Activated naive CD8-positive, alpha-beta T cell treated with anti-CD3 and anti-CD28 coated beads, Interleukin-2, amount 50 U/mL, for 24 hours (primary cell): ENCODE data around the gene TRPM7.
A peak's percentile ranks its signal among the peaks of the same experiment; 100 is the strongest.

Experiments
- ATAC-seq: fragments of 150-1000 bp; cut with Tn5 transposase; one replicate; pipeline ENCODE4 v1.10.0; 2021
- DNase-seq: peaks from one replicate; pipeline ENCODE4 v3.0.0; 2021
- H3K27ac Mint-ChIP-seq: one replicate; pipeline ENCODE4 v1.8.0; 2021; ENCODE audit warnings: mild to moderate bottlenecking, mixed read lengths
- H3K27me3 Mint-ChIP-seq: one replicate; pipeline ENCODE4 v1.8.0; 2021; ENCODE audit warnings: mixed read lengths
- H3K36me3 Mint-ChIP-seq: one replicate; pipeline ENCODE4 v1.8.0; 2021; ENCODE audit warnings: low read depth, mixed read lengths
- H3K4me1 Mint-ChIP-seq: one replicate; pipeline ENCODE4 v1.8.0; 2021; ENCODE audit warnings: mixed read lengths
- H3K4me3 Mint-ChIP-seq: one replicate; pipeline ENCODE4 v1.8.0; 2021; ENCODE audit warnings: mild to moderate bottlenecking, moderate library complexity, mixed read lengths
- H3K9me3 Mint-ChIP-seq: one replicate; pipeline ENCODE4 v1.8.0; 2021; ENCODE audit warnings: mixed read lengths

TRPM7 gene

DNA sequence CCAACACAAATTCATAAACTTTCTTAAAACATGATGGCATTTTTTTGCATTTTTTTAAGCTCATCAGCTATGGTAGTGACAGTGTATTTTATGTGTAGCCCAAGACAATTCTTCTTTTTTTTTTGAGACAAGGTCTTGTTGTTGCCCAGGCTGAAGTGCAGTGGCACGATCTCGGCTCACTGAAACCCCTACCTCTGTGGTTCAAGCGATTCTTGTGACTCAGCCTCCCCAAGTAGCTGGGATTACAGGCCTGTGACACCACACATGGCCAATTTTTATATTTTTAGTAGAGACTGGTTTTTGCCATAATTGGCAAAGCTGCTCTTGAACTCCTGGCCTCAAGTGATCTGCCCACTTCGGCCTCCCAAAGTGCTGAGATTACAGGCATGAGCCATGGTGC lies 122.8 kb downstream of the TRPM7 start:
- DNase-seq, result no peak
- Mint-ChIP-seq H3K36me3 (peaks cover 41% of the 10 kb centered on the region), H3K27ac (peak overlapping the region; percentile 91)

DNA sequence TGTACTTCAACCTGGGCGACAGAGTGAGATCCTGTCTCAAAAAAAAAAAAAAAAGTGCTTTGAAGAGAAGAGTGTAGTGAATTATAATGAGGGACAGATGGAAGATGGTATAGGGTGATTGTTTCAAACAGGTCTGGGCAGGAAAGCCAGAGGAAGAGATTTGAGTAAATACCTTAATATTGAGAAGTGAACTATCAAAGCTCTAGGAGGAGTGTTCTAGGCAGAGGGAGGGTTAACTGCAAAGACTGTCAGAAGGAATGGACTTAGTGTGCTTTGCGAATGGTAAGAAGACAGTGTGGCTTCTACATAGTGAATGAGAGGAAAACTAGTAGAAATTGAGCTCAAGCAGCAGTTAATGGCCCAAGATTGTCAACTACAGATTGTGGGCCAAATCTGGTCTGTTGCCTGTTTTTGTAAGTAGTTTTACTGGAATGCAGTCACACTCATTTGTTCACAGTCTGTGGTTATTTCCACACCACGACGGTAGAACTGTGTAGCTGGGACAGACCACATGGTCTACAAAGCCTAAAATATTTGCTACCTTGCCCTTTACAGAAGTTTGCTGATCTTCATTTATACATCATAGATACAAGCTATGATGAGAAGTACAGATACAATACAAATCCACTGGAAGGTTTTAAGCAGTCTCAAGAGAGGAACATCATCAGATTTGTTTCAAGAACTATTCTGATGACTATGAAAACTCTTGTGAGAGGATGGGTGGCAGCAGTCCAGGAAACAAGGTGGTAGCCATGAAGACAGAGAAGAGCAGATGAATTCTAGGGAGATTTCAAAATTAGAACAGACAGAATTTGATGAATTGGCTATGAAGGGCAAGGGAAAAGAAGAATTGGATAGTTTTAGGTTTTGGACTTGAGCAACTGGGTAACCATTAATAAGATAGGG lies 123.6 kb downstream of the TRPM7 start:
- Mint-ChIP-seq H3K36me3 (peaks cover 40% of the 10 kb centered on the region), H3K9me3 (no peaks in the 10 kb centered on the region), H3K4me3 (peak overlapping the region; percentile 43), H3K4me1 (peaks cover 34% of the 10 kb centered on the region), H3K27me3 (no peaks in the 10 kb centered on the region), H3K27ac (peak overlapping the region; percentile 91)
- peak; percentile 83 for ATAC-seq
- no peak for DNase-seq

More for the DNA sequence above, 122.8 kb downstream of the TRPM7 start:
- Mint-ChIP-seq H3K4me3 (peak overlapping the region; percentile 43), H3K4me1 (peaks cover 30% of the 10 kb centered on the region), H3K27me3 (no peaks in the 10 kb centered on the region), H3K9me3 (no peaks in the 10 kb centered on the region)
- ATAC-seq, result peak; percentile 40

DNA sequence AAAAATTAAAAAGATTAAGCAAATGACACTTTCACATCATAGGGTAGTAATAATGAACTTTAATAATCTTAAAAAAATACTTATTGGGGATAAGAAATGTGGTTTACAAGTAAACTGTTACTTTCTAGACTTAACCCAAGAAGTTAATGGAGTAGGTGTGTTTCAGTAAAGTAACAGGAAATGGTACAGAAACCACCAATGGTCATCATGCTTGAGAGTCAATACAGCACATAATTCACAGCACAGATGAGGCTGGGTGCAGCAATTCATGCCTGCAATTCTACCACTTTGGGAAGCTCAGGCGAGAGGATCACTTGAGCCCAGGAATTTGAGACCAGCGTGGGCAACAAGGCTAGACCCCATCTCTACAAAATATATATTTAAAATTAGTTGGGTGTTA lies 128.6 kb downstream of the TRPM7 start:
- no peak for DNase-seq
- ATAC-seq, result no peak
- H3K4me1 Mint-ChIP-seq, result peaks cover 45% of the 10 kb centered on the region
- H3K36me3 Mint-ChIP-seq, result peaks cover 40% of the 10 kb centered on the region
- H3K27me3 Mint-ChIP-seq, result no peaks in the 10 kb centered on the region
- no peak overlapping the region for H3K4me3 Mint-ChIP-seq
- peak overlapping the region; percentile 8 for H3K27ac Mint-ChIP-seq
- H3K9me3 Mint-ChIP-seq, result no peaks in the 10 kb centered on the region

DNA sequence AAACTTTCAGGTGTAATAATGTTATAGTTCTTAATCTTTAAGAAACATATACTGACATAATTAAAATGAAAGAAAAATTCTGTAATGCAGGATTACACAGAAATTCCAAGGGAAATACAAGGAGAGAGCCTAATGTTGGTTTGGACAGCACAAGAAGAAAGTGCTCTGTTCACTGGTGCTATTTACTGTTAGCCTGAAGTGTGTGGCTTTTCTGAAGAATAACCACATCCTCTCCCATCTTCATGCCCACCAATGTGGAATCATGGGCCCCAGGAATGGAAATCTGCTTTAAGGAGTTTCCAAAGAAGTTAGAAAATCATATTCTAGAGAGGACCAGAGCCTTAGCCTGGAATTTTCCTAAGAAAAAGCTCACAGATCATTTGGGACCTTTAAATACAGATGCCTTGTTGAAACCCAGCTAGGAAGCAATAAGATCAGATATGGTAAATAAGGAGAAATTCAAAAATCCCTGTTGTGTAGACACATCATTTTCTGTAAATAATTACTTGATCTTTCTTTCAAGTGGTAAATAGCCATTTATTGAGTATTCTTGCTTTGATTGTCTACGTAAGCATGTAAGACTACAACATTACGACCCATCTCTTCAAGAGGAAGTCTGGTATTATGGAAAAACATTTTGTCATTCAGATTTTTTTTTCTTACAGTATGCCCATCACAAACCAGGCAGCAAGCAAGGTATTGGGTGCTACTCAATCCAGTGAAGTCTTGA lies 129.8 kb downstream of the TRPM7 start:
- Mint-ChIP-seq H3K27ac (peak overlapping the region; percentile 61), H3K9me3 (no peaks in the 10 kb centered on the region), H3K36me3 (peaks cover 31% of the 10 kb centered on the region), H3K4me3 (no peak overlapping the region), H3K27me3 (no peaks in the 10 kb centered on the region), H3K4me1 (peaks cover 37% of the 10 kb centered on the region)
- no peak for DNase-seq
- ATAC-seq, result peak; percentile 47

DNA sequence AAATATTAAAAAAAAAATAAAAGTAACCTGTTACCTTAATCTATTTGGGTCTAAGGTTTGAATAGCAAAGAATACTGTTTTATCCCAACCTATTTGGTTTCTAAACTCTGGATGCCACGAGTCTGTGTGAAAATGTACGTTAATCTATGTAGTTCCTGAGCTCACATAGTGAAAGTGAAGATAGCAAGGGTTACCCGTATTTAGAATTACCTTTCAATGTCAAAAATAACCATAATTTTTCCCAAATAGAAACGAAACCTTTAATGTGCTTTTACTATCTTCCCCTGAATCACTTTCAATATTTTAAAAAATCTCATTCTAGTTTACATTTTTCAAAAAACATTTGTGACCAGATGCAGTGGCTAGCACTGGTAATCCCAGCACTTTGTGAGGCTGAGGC lies 134.4 kb downstream of the TRPM7 start:
- Mint-ChIP-seq H3K9me3 (no peaks in the 10 kb centered on the region), H3K27ac (no peak overlapping the region), H3K36me3 (peaks cover 12% of the 10 kb centered on the region), H3K4me3 (no peak overlapping the region), H3K27me3 (no peaks in the 10 kb centered on the region), H3K4me1 (peaks cover 16% of the 10 kb centered on the region)
- DNase-seq (no peak), ATAC-seq (no peak)

DNA sequence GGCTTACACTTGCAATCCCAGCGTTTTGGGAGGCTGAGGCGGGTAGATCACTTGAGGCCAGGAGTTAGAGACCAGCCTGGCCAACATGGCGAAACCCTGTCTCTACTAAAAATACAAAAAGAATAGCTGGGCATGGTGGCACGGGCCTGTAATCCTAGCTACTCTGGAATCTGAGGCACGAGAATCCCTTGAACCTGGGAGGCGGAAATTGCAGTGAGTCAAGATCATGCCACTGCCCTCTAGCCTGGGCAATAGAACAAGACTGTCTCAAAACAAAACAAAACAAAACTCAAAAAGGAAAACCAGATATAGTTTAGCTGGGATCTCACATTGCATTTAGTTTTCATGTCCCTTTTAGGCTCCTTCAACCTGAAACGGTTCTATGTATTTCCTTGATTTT lies 137.3 kb downstream of the TRPM7 start:
- DNase-seq, result no peak
- Mint-ChIP-seq H3K9me3 (no peaks in the 10 kb centered on the region), H3K4me1 (peaks cover 2% of the 10 kb centered on the region), H3K36me3 (no peaks in the 10 kb centered on the region), H3K27ac (no peak overlapping the region), H3K4me3 (no peak overlapping the region), H3K27me3 (no peaks in the 10 kb centered on the region)
- no peak for ATAC-seq

DNA sequence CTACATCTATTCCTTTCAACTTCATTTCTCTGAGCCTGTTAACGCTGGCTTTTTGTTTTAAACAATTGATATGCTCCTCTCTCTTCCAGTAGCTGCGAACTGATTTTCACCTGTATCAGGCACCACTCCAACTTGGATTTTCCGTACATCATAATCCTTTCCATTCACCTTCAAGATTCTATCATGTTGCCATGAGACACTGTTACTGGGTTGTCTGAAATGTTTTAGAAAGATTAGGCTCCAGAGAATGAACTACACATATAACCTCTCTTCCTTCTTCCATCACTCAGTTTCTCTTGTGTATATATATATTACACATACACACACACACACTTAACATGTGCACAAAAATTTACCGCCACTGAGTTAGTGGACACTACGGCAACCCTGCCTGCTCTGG lies 140.0 kb downstream of the TRPM7 start, which contains the start of gene USP50:
Gene USP50 (minus strand): TSS at position 101 of the 400 bp plus-strand sequence. CDS start 141 bp downstream, outside the sequence.
- DNase-seq (no peak), ATAC-seq (no peak)
- Mint-ChIP-seq H3K4me3 (no peak within 1 kb of the TSS), H3K4me1 (no peaks in the 10 kb centered on the region), H3K9me3 (no peaks in the 10 kb centered on the region), H3K27me3 (no peaks in the 10 kb centered on the region), H3K27ac (no peak within 1 kb of the TSS), H3K36me3 (no peaks in the 10 kb centered on the region)

DNA sequence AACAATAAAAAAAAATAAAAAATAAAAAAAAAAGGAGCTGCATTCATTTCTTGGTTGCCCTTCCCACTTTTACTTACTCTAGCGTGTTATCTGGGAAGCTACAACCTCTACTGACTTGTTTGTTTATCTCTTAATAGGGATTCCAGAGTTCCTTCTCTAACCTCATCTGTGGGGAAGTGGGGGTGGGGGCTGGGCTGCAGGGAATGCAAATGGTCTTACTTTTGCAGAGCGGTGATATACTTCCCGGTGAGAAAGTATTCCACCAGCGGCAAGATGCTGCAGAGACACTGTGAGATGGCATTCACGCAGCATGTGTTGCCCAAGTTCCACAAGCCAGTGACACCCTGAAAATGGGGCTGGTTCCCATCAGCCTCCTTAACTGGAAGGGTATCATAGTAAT lies 142.2 kb downstream of the TRPM7 start:
- DNase-seq, result no peak
- no peaks in the 10 kb centered on the region for H3K4me1 Mint-ChIP-seq
- no peak for ATAC-seq
- H3K27ac Mint-ChIP-seq, result no peak overlapping the region
- H3K4me3 Mint-ChIP-seq, result no peak overlapping the region
- no peaks in the 10 kb centered on the region for H3K27me3 Mint-ChIP-seq
- H3K9me3 Mint-ChIP-seq, result no peaks in the 10 kb centered on the region
- no peaks in the 10 kb centered on the region for H3K36me3 Mint-ChIP-seq

DNA sequence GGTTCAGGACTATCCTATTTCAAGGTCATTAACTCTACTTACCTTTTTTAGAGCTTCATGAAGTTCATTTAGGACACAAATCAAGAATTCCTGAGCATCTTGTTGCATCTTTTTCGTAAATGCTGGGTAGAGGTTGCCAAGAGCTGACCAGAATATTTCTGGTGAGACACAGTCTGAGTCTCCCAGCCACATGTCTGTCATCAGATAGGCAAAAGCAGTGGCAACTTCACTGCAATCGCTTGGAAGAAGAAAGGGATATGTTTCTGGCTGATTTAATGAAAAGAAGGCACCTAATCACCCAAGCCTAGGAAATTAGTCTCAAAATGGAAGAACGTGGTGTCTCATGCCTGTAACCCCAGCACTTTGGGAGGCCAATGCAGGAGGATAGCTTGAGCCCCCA lies 143.0 kb downstream of the TRPM7 start:
- no peak overlapping the region for H3K27ac Mint-ChIP-seq

DNA sequence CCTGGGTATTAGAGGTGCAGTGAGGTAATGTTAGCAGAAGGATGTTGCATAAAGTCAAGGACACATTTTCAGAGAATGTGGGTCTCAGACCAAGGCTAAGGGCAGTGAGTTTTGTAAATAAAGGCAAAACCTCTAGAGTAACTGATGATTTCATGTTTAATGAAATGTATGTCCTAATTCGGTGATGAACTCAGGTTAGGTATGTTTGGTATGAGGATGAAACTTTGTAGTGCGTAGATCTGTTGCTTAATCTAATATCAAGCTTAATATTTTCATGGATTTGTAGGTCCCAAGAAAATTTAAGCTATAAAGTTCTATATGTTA lies 143.7 kb downstream of the TRPM7 start:
- Mint-ChIP-seq H3K27ac (no peak overlapping the region), H3K4me3 (no peak overlapping the region), H3K27me3 (no peaks in the 10 kb centered on the region), H3K36me3 (no peaks in the 10 kb centered on the region), H3K4me1 (no peaks in the 10 kb centered on the region), H3K9me3 (no peaks in the 10 kb centered on the region)
- no peak for DNase-seq
- no peak for ATAC-seq

More for the DNA sequence above, 143.0 kb downstream of the TRPM7 start:
- Mint-ChIP-seq H3K36me3 (no peaks in the 10 kb centered on the region), H3K9me3 (no peaks in the 10 kb centered on the region), H3K4me3 (no peak overlapping the region), H3K4me1 (no peaks in the 10 kb centered on the region), H3K27me3 (no peaks in the 10 kb centered on the region)
- ATAC-seq (no peak), DNase-seq (no peak)

DNA sequence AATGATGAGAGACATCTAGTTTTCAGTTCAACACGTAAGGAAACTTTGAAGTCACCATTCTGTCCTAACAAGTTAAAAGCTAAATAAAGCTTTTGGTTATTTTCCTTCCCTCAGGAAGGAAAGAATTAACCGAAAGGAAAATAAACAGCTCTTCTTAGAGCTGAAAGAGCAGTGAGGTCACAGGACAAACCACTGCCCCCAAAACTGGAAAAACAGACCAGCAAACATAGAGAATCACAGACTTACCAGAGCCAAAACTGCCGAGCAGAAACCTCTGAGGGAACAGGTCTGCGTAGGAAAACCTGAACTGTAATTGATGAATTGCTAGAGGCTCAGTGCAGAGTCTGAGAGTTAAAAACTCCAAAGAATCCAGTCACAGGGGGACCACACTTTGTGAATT lies 154.8 kb downstream of the TRPM7 start:
- Mint-ChIP-seq H3K27me3 (no peaks in the 10 kb centered on the region), H3K36me3 (no peaks in the 10 kb centered on the region), H3K27ac (peak overlapping the region; percentile 8), H3K4me1 (peaks cover 24% of the 10 kb centered on the region), H3K4me3 (no peak overlapping the region), H3K9me3 (no peaks in the 10 kb centered on the region)
- DNase-seq (no peak), ATAC-seq (peak; percentile 76)

DNA sequence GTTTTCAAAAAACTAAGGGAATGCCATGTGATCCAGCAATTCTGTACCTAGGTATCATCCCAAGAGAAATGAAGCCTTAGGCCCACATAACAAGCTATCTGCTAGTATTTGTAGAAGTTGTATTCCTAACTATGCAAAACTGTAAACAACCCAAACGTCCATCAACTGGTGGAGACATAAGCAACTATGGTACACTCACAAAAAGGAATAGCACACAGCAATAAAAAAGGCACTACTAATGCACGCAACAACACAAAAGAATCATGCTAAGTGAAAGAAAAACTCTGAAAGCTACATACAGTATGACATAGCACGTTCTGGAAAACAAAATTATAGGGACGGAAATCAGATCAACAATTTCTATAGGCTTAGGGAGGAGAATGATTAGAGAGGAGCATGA lies 155.4 kb downstream of the TRPM7 start:
- Mint-ChIP-seq H3K36me3 (no peaks in the 10 kb centered on the region), H3K4me3 (no peak overlapping the region), H3K9me3 (no peaks in the 10 kb centered on the region), H3K27me3 (no peaks in the 10 kb centered on the region), H3K4me1 (peaks cover 24% of the 10 kb centered on the region), H3K27ac (peak overlapping the region; percentile 8)
- DNase-seq (no peak), ATAC-seq (no peak)

DNA sequence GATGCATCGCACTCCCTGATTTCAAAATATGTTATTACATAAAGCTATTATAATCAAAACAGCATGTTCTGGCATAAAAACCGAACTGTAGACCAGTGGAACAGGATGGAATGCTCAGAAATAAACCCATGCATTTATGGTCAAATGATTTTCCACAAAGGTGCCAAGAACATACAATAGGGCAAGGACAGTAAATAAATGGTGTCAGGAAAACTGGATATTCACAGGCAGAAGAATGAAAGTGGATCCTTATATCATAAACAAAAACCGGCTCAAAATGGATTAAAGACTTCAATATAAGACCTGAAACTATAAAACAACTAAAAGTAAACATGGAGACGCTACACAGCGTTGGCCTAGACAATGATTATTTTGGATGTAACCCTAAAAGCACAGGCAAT lies 162.7 kb downstream of the TRPM7 start:
- Mint-ChIP-seq H3K27me3 (no peaks in the 10 kb centered on the region), H3K36me3 (no peaks in the 10 kb centered on the region), H3K4me3 (no peak overlapping the region), H3K9me3 (no peaks in the 10 kb centered on the region), H3K4me1 (no peaks in the 10 kb centered on the region), H3K27ac (no peak overlapping the region)
- DNase-seq (no peak), ATAC-seq (no peak)

DNA sequence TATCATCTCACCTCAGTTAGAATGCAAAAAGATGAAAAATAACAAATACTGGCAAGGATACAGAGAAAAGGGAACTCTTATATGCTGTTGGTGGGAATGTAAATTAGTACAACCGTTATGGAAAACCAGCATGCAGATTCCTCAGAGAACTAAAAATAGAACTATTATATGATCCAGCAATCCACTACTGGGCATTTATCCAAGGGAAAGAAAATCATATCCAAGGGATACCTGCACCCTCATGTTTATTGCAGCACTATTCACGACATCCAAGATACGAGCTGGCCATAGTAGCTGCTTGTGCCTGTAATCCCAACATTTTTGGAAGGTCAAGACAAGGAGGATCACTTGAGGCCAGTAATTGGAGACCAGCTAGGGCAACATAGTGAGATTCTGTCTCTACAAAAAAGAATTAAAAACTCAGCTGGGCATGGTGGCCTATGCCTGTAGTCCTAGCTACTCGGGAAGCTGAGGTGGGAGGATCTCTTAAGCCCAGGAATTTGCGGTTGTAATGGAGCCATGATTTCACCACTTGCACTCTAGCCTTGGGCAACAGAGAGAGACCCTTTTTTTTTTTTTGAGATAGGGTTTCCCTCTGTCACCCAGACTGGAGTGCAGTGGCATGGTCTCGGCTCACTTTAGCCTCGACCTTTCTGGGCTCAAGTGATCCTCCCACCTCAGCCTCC lies 166.7 kb downstream of the TRPM7 start:
- peaks cover 4% of the 10 kb centered on the region for H3K36me3 Mint-ChIP-seq
- ATAC-seq (no peak), DNase-seq (no peak)
- H3K27ac Mint-ChIP-seq, result no peak overlapping the region
- H3K4me1 Mint-ChIP-seq, result no peaks in the 10 kb centered on the region
- H3K4me3 Mint-ChIP-seq, result no peak overlapping the region
- no peaks in the 10 kb centered on the region for H3K27me3 Mint-ChIP-seq
- peaks cover 8% of the 10 kb centered on the region for H3K9me3 Mint-ChIP-seq

DNA sequence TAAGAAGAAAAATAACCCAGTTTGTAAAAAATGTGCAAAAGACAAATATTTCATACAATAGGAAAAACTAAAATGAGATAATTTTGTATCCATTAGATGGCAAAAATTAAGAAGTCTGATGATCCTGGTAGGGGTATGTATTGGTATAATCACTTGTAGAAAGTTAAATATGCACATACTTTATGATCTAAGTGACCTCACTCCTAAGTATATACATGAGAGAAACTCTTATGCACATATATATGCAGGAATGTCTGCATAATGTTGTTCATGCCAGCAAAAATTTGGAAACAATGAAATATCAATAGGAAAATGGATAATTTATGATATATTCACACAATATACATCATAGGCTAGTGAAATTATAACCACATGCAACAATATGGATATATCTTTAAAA lies 173.6 kb downstream of the TRPM7 start:
- Mint-ChIP-seq H3K27ac (no peak overlapping the region), H3K9me3 (peaks cover 4% of the 10 kb centered on the region), H3K4me3 (no peak overlapping the region), H3K4me1 (no peaks in the 10 kb centered on the region), H3K27me3 (no peaks in the 10 kb centered on the region), H3K36me3 (no peaks in the 10 kb centered on the region)
- ATAC-seq (no peak), DNase-seq (no peak)
